Endothelial cell of umbilical vein (primary cell): ENCODE results near the gene SLC38A9. TPM values are rescaled to one million over a fixed set of nuclear protein-coding genes. Genes with fewer than 3 reads are reported as not detected.

ENCODE experiments used
- BruUV-seq: library from RNA; stranded (reverse); fragments of 400-500 nt; replicated peaks from 2 replicates; lab custom pipeline; 2021; lab: Mats Ljungman, UMichigan
- CTCF ChIA-PET: fragments of 300-600, 350-600 bp; sonication (Branson Sonifier 250); formaldehyde crosslinking; loops from one replicate; lab custom pipeline; 2021; ENCODE audit warnings: antibody characterized with exemption, inconsistent platforms; lab: Charles Lee
- POLR2A ChIA-PET: fragments of 300-600, 350-600 bp; sonication (Branson Sonifier 250); formaldehyde crosslinking; loops from one replicate; lab custom pipeline; 2021; ENCODE audit warnings: antibody characterized with exemption, inconsistent platforms; lab: Charles Lee
- DNase-seq: peaks from one replicate; pipeline ENCODE4 v3.0.0-alpha.2; 2011; ENCODE audit warnings: low read depth, low spot score
- FAIRE-seq: peaks from 2 replicates; lab custom pipeline; 2011; peaks lifted over from hg19 to GRCh38; lab: Jason Lieb, UNC
- H2AFZ ChIP-seq: 2 replicates; pipeline ENCODE4 v1.6.0; 2012; ENCODE audit warnings: low read depth, low read length, control low read depth, inconsistent platforms
- H3K27ac ChIP-seq: 2 replicates; pipeline ENCODE4 v1.5.1; 2011; ENCODE audit warnings: low read depth, mild to moderate bottlenecking, control low read depth, low read length, moderate library complexity; ENCODE audit not compliant: insufficient read depth
- H3K27me3 ChIP-seq, 2 experiments: 2 replicates each; pipeline versions ENCODE4 v1.6.0 to v1.6.1; 2011; ENCODE audit warnings: low read length in 2 of 2, mixed read lengths in 1 of 2; ENCODE audit not compliant: control insufficient read depth in 2 of 2, insufficient read depth in 2 of 2
- H3K36me3 ChIP-seq, 2 experiments: 2 replicates in 1 of 2; 3 replicates in 1 of 2; pipeline ENCODE4 v1.5.1; 2011; ENCODE audit warnings: low read length in 2 of 2, mild to moderate bottlenecking in 1 of 2, moderate library complexity in 1 of 2; ENCODE audit not compliant: control insufficient read depth in 2 of 2, insufficient read depth in 2 of 2; ENCODE audit errors: extremely low read depth in 1 of 2
- H3K4me1 ChIP-seq: 3 replicates; pipeline ENCODE4 v1.5.1; 2011; ENCODE audit warnings: mild to moderate bottlenecking, low read length; ENCODE audit not compliant: control insufficient read depth, insufficient read depth; ENCODE audit errors: extremely low read depth
- H3K4me2 ChIP-seq: 2 replicates; pipeline ENCODE4 v1.6.1; 2011; ENCODE audit warnings: low read length, control low read depth, mixed read lengths; ENCODE audit not compliant: insufficient read depth
- H3K4me3 ChIP-seq, 3 experiments: fragments of 200-600 bp in 1 of 3; sonication (generic), shearing (Covaris generic) in 1 of 3; replicated peaks in 1 of 3; 2 replicates each; pipeline ENCODE4 v1.5.1; 2011 to 2016; ENCODE audit warnings: control low read depth in 3 of 3, low read length in 3 of 3, mild to moderate bottlenecking in 2 of 3, inconsistent platforms in 1 of 3, low read depth in 1 of 3, moderate library complexity in 1 of 3; ENCODE audit not compliant: insufficient read depth in 1 of 3
- H3K79me2 ChIP-seq: 2 replicates; pipeline ENCODE4 v1.6.0; 2012; ENCODE audit warnings: low read length, inconsistent platforms; ENCODE audit not compliant: control insufficient read depth, insufficient read depth
- H3K9ac ChIP-seq: replicated peaks from 2 replicates; pipeline ENCODE3; 2011; ENCODE audit warnings: low read length, control low read depth; ENCODE audit not compliant: insufficient read depth; ENCODE audit errors: extremely low read depth
- H3K9me1 ChIP-seq: replicated peaks from 3 replicates; pipeline ENCODE4 v1.6.0; 2011; ENCODE audit warnings: mild to moderate bottlenecking, low read length; ENCODE audit not compliant: control insufficient read depth, insufficient read depth; ENCODE audit errors: extremely low read depth
- H3K9me3 ChIP-seq: replicated peaks from 2 replicates; pipeline ENCODE4 v1.5.1; 2012; ENCODE audit warnings: low read length, inconsistent platforms; ENCODE audit not compliant: control insufficient read depth, insufficient read depth
- H4K20me1 ChIP-seq: replicated peaks from 2 replicates; pipeline ENCODE3; 2011; ENCODE audit warnings: mild to moderate bottlenecking, low read length; ENCODE audit not compliant: control insufficient read depth, insufficient read depth; ENCODE audit errors: extremely low read depth
- GATA2 ChIP-seq: IDR thresholded peaks from 2 replicates; pipeline ENCODE4 v1.7.0; 2011; ENCODE audit warnings: low read depth, mild to moderate bottlenecking, moderate library complexity, mixed read lengths, low read length; ENCODE audit not compliant: insufficient read length, insufficient read depth
- JUN ChIP-seq: IDR thresholded peaks from 2 replicates; pipeline ENCODE4 v1.6.1; 2011; ENCODE audit warnings: borderline replicate concordance, low read depth; ENCODE audit not compliant: insufficient read length, insufficient read depth
- dilution Hi-C: fragments of 300-500 bp; cut with MboI; formaldehyde crosslinking; loops from one replicate; pipeline ENCODE4 v1.15.0; 2019; ENCODE audit warnings: low sequenced_read_pairs; ENCODE audit not compliant: extremely low pct_ligation_motif_present
- intact Hi-C: fragments of 100-400 bp; cut with micrococcal nuclease; formaldehyde crosslinking; loops from one replicate; pipeline ENCODE4 v1.10.0; 2022
- polyA plus RNA-seq, 4 experiments: library from polyadenylated mRNA; depleted of rRNA in 3 of 4; stranded (reverse) in 3 of 4; unstranded in 1 of 4; fragments of >200 nt; gene quantifications; 2 replicates each; pipeline versions ENCODE4 v1.2.1 to v1.2.3, GENCODE V29; 2011 to 2012; ENCODE audit warnings: missing spikeins in 1 of 4
- small RNA-seq: library from RNA; depleted of rRNA; stranded (forward); fragments of <200 nt; gene quantifications from one replicate; pipeline ENCODE3, GENCODE V24; 2012; ENCODE audit warnings: low replicate concordance, low read depth; ENCODE audit not compliant: insufficient read depth, insufficient read length
- total RNA-seq: library from RNA; stranded (reverse); gene quantifications from 2 replicates; pipeline ENCODE4 v1.2.3, GENCODE V29; 2021
- TF ChIP-seq, protein P1 (sequence below), 2 donors: IDR thresholded peaks; 1 replicate in 1 of 2; 2 replicates in 1 of 2; pipeline ENCODE4 v1.5.1; 2011; ENCODE audit warnings: low read length in 2 of 2, mild to moderate bottlenecking in 2 of 2, moderate library complexity in 2 of 2, control low read depth in 1 of 2, inconsistent platforms in 1 of 2, low read depth in 1 of 2; ENCODE audit not compliant: insufficient read depth in 1 of 2; ENCODE audit errors: extremely low read depth in 1 of 2

The SLC38A9 gene
- total and polyA plus RNA-seq, 2 donors (not counting 3 experiments of a cell fraction or from before 2014, with no cell fraction given): 14.1 to 24.9 TPM

DNA sequence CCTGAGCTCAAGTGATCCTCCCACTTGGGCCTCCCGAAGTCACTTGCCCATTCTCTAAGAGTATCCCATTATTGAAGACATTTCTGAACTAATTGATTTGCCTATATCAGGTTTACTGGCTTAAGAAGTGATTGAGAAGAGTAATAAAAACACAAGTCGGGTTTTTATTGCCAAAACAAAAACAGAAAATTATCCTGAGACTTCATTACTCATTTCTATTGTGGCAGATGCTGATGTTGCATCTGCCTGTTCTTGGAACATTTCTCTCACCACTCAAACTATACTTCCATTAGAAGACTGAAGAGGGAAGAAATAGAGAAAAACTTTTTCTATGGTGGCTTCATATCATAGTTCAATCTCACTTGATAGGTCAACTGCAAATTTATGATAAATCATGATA is 135.5 kb downstream of the SLC38A9 start:
- H3K79me2 ChIP-seq: no peaks in the 10 kb centered on the region
- no peak overlapping the region for H3K27ac ChIP-seq
- no TSS peak for BruUV-seq
- H3K27me3 ChIP-seq: no peaks in the 10 kb centered on the region
- ChIA-PET POLR2A (no interaction called here), CTCF (no interaction called here)
- no peak overlapping the region for H3K4me3 ChIP-seq
- H3K9ac ChIP-seq: no peak overlapping the region
- intact Hi-C loops: no loop called here
- H3K9me1 ChIP-seq: no peaks in the 10 kb centered on the region
- FAIRE-seq: no peak
- TF ChIP-seq JUN: no peak
- no peak for TF ChIP-seq GATA2
- TF ChIP-seq, protein P1, sequence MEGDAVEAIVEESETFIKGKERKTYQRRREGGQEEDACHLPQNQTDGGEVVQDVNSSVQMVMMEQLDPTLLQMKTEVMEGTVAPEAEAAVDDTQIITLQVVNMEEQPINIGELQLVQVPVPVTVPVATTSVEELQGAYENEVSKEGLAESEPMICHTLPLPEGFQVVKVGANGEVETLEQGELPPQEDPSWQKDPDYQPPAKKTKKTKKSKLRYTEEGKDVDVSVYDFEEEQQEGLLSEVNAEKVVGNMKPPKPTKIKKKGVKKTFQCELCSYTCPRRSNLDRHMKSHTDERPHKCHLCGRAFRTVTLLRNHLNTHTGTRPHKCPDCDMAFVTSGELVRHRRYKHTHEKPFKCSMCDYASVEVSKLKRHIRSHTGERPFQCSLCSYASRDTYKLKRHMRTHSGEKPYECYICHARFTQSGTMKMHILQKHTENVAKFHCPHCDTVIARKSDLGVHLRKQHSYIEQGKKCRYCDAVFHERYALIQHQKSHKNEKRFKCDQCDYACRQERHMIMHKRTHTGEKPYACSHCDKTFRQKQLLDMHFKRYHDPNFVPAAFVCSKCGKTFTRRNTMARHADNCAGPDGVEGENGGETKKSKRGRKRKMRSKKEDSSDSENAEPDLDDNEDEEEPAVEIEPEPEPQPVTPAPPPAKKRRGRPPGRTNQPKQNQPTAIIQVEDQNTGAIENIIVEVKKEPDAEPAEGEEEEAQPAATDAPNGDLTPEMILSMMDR (IDR thresholded peaks at IDR 0.05; ENCODE audit: extremely low read depth in 1 of 2, insufficient read depth in 1 of 2, low read depth in 1 of 2, low read length in 2 of 2): no peak
- dilution Hi-C loops: no loop called here
- DNase-seq: no peak
- no peaks in the 10 kb centered on the region for H3K4me1 ChIP-seq
- no peak overlapping the region for H2AFZ ChIP-seq
- no peaks in the 10 kb centered on the region for H4K20me1 ChIP-seq
- no peaks in the 10 kb centered on the region for H3K36me3 ChIP-seq
- no peak overlapping the region for H3K4me2 ChIP-seq
- no peaks in the 10 kb centered on the region for H3K9me3 ChIP-seq

Small RNAs within 50 kb of the gene (small RNA-seq; reads per million reads assigned to genes)
- gene AC016632.1: not detected

Other genes starting within 250 kb of the SLC38A9 start
- 14.3 and 14.6 TPM in 2 replicates for gene PLPP1, start 177.4 kb downstream of the SLC38A9 start, total RNA-seq
- gene PLPP1, start 177.4 kb downstream of the SLC38A9 start, polyA plus RNA-seq: 22.1 and 25.9 TPM in 2 replicates
- gene DDX4, start 25.7 kb upstream of the SLC38A9 start, total RNA-seq: not detected in 2 replicates
- not detected in 2 replicates for gene DDX4, start 25.7 kb upstream of the SLC38A9 start, polyA plus RNA-seq
- 0.75 and 0.90 TPM in 2 replicates for gene IL31RA, start 139.0 kb upstream of the SLC38A9 start, total RNA-seq
- gene IL31RA, start 139.0 kb upstream of the SLC38A9 start, polyA plus RNA-seq: 0.06 and 0.14 TPM in 2 replicates